Head of caudate nucleus (tissue), 42 donors: ENCODE data around the gene KRT81.

Experiments
- DNase-seq, 42 donors: peaks; one replicate each; pipeline versions ENCODE4 v3.0.0 to v3.0.0-alpha.2; 2020 to 2021; ENCODE audit warnings: mixed read lengths in 7 of 42
- intact Hi-C: fragments of 100-400 bp; cut with DNase I; formaldehyde crosslinking; loops from one replicate; pipeline ENCODE4 v1.15.0; 2022

The KRT81 gene

DNA sequence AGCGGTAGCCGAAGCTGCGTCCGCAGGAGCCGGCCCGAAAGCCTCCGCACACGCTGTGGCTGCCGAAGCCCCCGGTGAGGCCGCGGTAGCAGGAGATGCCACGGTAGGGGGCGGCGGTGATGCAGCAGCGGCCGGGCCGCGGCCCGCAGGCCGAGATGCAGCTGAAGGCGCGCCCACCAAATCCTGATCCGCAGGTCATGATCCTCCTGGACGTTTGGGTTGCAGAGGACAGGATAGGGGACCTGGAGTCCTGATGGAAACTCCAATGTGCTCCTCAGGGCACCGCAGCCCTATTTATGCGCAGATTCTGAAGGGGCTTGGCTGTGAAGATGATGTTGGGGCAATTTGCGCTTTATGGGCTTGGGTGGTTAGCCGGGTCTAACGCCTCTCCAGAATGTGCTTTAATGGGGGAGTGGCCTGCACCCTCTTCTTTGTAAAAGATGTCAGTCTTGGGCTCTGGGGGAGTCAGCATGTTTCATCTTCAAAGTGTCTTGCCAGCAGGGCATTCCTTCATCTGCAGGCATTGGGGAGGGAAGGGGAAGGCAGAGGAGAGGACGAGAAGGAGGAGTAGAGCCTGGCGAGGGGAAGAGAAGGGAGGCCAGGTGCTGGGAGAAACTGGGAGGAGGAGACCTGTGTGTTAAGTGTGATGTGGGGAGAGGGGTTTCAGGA, at the start of gene KRT81:
Gene KRT81, minus strand, starts transcription at position 268 of the 669 bp plus-strand sequence. Its CDS starts 69 bp downstream, at position 199.
- DNase-seq = peak in 3 of 42 donors; percentile 12 to 24 (median 24)
- intact Hi-C loops = no loop called here

DNA sequence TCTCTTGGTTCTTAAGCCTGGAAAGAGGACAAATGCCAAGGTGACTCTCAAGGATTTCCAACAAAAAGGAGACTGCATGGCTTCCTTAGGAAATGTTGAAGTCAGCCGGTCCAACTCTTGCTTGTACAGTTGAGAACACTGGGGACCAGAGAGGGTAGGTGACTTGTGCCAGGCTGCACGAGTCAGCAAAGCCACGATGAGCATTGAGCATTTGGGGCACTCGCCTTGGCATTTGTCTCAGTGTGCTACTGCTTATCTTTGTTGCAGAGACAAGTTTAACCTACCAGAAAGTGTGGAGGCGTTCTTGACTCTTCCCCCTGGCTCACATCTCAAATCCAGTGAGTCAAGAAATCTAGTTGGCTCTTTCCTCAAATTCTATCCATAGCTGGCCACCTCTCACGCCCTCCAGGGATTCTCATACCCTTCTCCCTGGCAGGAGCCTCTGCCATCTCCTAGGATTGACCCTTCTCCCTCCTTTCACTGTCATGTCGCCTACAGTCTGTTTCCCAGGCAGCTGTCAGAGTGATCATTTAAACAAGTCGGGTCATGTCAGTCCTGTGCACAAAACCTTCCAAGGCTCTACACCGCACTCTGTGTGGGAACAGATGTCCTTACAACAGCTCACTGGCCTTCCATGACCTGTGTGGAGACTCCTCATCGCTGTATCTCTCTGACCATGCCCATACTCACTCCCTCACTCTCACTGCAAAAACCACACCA, 47.1 kb upstream of the KRT81 start:
- intact Hi-C loops = no loop called here
- DNase-seq = no peak

DNA sequence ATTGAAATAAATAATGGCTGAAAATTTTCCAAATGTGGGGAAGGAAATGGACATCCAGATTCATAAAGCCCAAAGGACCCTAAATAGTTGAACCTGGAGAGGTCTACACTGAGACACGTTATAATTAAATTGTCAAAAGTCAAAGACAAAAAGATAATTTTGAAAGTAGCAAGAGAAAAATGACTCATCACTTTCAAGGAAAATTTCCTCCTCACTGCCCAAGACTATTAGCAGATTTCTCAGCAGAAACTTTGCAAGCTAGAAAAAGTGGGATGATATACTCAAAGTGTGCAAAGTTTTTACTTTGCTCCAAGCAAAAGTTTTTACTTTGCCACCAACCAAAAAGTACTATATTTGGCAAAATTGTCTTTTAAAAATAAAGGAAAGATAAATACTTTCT, 45.7 kb upstream of the KRT81 start:
- intact Hi-C loops = no loop called here
- DNase-seq = no peak

DNA sequence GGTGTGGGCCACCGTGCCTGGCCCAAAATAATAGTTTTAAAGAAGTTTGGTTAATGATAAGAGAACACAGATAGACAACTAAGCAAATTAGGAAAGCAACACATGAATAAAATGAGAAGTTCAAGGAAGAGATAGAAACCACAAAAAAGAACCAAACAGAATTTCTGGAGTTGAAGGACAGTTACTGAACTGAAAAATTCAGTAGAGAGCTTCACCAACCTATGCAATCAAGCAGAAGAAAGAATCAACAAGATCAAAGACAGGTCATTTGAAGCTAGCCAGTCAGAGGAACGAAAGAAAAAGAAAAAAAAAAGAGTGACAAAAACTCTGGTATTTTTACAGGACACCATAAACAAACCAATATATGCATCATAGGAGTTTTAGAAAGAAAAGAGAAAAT, 45.3 kb upstream of the KRT81 start:
- intact Hi-C loops = no loop called here
- DNase-seq = no peak

DNA sequence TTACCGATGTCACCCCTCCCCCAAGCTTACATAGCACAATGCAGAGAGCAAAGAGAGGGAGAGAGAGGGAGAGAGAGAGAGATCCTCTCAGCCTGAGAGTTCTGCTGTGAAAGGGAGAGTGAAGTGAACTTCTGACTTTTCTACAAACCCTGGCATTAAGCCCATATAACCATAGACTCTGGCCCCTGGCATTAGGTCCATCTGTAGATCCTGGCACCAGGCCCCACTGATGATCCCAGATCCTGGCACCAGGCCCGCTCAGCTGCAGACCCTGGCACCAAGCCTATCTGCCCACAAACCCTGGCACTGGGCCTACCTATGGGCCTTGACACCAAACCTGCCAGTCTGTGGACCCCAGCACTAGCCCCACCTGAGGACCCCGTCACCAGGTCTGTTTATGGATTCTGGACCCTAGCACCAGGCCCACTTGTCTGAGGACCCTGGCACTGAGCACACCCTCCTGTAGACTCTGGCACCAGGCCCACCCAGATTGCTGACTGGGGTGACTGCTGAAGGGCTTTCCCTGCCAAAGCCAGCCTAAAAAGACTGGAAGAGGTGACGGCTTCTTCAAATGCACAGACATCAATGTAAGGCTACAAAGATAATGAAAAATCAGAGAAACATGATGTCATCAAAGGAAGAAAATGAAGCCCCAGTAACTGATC, 44.4 kb upstream of the KRT81 start:
- DNase-seq = no peak
- intact Hi-C loops = no loop called here

DNA sequence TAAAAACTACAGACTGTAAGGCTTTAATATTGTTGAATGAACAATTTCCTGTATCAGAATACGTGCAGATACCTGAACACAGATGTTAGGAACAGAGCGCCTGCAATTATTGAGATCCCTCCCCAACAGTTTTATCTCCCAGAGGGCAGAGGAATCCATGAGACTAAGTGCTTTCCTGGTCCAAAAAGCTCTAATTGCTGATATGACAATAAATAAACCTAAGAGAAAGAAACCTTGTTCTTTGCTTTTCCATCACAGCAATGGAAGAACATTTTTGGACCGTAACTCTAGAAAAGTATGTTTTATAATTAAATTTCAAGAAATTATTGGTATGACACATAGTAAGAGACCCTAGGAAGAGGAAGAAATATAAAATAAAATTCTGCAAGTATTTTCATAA, 42.9 kb upstream of the KRT81 start:
- intact Hi-C loops = no loop called here
- DNase-seq = no peak

DNA sequence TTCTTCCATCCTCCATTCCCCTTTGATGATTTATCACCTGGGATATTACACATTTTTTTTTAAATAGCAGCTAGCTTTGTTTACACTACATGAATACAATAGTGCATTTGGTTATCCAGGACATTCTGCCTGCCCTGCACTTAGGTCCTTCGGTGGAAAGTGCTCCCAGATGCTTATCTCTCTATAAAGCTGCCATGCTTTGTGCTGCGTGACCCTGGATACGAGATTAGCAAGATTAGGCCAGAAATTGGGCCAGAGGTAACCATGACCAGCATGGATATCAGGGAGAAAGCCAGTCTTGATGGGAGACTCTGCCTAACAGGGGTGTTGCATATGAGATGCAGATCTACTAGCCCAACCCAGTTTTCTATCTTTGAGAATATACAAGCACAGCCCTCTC, 42.0 kb upstream of the KRT81 start:
- no peak for DNase-seq
- intact Hi-C loops = no loop called here

DNA sequence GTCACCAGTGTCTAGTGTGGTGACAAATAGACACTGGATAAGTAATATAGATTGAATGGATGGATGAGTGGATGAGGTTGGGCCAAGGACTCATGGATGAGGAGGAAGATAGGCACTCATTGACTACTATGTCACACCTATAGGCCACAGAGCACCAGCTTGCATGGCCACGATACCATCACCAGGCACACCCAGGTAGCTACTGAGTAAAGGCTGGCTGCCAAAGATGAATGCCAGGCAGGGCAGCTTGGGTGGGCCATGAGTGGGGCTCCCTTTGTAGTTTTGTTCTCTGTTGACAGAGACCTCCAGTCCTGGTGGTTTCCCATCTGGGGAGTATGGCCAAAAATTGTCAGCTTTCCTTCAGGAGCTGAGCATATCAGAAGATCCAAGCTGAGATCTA, 41.0 kb upstream of the KRT81 start:
- DNase-seq = no peak
- intact Hi-C loops = no loop called here

DNA sequence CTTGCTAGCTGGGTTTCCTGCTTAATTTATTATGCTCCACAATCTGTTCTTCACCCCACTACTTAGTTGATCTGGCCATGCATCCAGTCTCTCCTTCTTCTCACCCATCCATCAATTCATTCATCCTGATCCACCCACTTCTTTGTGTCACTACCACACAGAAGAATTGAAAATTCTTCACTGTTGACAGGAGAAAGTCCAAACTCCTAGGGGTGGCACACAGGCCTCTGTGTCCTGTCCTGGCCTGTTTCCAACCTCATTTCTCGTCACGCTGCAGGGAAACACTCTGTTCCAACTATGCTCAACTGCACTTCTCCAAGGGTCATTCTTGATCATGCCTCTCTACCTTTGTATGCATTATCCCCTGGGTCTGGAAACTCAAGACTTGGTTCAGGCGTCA, 40.5 kb upstream of the KRT81 start:
- intact Hi-C loops = no loop called here
- DNase-seq = no peak

DNA sequence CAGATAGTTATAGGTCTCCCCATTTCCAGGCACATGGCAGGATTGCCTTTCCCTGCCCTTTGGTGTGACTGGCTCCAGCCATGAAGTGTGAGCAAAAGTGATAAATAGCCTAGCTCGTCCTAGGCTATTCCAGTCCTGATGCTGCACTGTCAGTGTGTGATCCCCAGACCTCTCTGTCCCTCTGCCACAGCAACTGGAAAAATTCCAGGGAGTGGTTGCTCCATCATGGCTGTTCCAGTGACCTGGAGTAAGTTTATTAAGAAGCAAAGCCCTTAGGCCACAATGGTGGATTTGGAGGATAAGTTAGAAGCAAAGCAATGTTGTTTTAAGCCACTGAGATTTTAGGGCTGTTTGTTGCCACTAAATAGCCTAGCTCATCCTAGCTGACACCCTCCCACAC, 39.7 kb upstream of the KRT81 start:
- intact Hi-C loops = no loop called here
- no peak for DNase-seq

DNA sequence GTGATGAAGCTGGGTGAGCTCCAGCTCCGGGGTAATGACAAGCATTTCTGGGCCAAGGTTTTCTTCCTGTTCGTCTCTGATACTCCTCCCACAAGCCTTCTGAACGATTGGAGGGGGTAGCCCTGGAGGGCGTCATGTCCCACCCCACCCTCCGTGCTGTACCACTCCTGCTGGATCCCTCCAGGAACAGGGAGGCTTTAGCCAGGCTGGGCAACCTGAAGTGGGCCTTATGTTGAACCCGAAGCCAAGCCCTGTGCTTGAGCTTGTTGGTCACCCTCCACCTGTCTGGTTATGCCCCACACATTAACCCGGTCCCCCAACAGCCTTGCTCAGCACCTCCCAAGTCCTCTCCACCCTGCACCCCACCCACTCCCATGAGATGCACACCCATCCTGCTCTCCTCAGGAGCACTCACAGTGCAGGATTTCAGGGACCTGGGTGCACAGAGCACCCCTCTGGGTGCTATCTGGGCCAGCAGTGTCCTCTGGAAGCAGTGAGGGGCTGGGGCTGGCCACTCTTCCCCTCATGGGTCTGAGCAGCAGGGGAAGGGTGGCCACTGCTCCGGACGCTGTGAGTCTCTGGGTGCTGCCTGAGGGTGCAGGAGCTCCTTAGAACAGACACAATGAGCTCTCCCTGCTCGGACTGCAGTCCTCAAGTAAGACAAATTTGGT, 36.6 kb upstream of the KRT81 start:
- DNase-seq = no peak
- intact Hi-C loops = loop anchor here (5.0 kb wide), 1 partner anchor 171 kb away; no protein-coding TSS in a partner anchor

DNA sequence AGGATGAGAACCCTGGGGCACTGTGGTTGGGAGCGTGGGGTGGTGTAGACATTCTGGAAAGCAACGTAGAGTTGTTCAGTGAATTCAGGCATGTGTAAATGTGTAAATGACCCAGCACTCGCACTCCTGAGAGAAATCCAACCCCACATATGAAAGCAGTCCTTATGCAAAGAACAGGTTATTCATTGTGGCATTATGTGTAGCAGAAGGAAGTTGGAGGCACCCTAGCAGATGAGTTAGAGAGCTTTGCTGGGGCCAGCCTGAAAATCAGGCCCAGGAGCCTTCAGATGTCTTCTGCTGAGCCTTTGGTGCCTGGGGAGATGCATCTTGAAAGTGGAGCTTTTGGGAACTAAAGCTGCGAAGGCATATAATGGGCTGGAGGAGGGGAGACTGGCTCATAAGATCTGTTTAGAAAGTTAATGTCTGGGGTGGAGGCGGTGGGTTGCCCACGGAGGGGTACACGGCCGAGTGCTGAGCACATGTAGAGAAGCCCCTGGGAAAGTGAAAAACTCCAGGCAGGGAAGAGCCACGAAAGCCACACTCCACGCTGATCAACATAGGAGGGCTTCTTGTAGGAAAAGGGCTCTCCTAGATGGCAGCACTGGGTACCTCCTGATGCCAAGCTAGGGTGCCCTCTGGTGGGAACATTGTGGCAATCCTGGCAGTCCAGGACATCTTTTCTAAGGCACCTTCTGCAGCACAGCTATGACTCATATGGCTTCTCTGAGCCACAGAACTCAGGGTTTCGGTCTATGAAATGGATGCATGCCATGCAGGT, 35.9 kb upstream of the KRT81 start:
- DNase-seq = peak; percentile 62 to 94 (median 84)
- intact Hi-C loops = loop anchor here (5.0 kb wide), 1 partner anchor 170 kb away; no protein-coding TSS in a partner anchor

DNA sequence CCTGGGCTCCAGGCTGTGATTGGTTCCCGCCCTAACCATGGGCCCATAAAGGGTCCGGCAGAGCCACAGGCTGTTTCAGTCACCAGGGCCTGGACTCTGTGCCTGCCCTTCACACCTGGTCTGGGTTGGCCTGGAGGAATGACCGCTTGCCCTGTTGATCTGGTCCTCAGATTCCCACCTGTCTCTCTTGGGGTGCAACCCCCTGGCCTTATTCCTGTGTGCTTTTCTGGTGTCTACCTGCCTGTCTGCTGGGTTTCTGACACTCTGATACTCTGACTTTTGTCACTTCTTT, 32.8 kb upstream of the KRT81 start:
- DNase-seq = peak in 1 of 42 donors; percentile 16
- intact Hi-C loops = no loop called here

DNA sequence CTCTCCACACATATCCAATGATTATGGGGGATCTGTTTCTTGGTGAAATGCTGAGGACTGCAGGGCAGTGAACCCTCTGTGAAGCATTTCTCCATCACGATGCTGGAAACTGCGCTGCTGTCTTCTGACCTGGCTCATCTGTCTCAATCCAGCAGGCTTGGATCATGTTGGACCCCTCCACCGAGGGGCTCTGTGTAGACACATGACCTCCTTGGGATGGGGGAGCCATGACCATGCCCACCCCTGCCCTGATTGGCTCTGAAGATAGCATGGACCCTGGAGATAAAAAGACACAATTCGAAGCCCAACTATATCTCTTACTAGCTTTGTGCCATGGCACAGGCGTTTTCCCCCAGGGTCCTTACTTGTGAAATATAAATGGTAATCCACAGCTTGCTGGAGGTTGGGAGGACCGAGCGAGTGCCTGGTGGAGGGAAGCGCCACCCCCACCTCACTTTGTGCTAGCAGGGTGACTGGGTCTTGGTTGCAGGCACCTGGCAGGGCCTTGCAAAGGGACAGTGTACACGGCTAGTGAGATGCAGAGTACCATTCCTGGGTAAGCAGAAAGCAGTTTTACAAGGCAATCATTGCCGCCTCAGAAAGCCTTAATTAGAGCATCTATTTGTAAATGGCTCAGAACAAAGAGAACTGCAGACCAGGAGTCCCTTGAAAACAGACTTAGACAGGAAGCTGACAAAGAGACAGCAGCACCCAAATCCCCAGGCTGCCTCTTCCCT, 32.2 kb upstream of the KRT81 start:
- peak in 1 of 42 donors; percentile 19 for DNase-seq
- intact Hi-C loops = no loop called here

DNA sequence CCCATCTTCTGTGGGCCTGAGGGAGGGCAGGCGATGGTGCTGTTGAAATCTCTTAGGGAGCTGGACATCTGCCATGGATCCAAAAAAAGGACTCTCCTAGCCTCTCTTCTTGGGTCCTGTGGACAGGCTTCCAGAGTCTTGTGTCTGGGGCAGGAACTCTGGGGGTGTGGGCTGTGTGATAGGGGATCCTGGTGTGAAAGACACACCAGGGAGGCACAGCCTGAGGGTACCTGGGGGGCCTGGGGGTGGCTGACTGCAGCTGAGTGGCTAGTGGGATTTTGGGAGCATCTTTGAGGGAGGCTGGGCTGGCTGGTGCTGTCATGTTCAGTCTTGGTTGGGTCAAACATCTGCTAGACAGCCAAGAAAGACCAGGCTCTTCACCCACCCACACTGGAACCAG, 31.7 kb upstream of the KRT81 start:
- DNase-seq = no peak
- intact Hi-C loops = no loop called here

DNA sequence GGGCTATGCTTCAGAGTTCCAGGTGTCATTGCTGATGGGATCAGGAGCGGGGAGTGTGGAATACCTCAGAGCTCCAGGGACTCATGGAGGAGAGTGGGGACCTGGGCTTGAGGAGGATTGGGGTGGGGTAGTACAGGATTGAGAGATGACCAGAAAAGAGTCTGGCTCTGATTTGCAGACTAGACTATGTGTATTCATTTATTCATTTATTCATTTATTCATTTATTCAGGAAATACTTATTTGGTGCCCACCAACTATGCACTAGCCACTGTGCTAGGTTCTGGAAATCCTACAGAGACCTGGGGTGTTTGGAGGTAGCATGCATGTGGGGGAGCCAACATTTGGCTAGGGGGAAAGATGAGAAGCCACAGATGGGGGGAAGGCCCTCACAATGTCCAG, 30.7 kb upstream of the KRT81 start:
- intact Hi-C loops = no loop called here
- no peak for DNase-seq

DNA sequence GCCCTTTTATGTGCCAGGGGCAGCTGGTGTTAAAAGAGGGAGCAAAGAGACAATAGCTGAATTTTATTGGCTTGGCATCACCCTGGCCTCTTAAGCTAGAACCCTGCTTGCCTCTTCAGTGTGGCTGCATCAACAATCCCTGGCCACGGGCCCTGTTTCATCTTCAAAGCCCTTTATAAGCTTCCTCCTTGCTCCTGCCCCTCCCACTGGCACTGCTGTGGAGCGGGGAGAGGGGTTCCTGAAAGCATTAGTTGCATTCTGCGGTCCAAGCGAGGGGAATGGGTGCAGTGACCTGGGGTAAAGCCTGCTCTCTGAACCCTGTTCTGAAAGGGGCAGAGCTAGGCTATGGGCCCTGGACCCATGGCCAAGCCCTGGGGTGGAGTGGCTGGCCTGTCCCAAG, 30.1 kb upstream of the KRT81 start:
- intact Hi-C loops = no loop called here
- peak in 33 of 42 donors; percentile 12 to 70 (median 44) for DNase-seq

DNA sequence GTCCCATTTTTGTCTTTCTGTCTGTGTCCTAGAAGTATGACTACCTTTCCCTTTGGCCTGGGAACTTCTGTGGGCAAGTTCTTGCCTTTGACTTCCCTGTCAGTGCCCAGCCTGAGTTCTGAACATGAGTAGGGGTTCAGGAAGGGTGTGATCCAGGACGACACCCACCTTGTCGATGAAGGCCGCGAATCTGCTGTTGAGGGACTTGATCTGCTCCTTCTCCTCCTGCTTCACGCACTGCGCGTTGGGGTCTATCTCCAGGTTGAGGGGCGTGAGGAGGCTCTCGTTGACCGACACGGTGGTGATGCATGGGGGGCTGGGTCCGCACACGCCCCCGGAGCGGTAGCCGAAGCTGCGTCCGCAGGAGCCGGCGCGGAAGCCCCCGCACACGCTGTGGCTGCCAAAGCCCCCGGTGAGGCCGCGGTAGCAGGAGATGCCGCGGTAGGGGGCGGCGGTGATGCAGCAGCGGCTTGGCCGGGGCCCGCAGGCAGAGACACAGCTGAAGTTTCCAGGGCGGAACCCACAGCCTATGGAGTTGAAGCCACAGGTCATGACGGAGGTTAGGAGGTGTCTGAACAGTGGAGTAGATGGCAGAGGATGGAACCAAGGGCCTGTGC, 29.6 kb upstream of the KRT81 start, which contains the start of gene KRT83:
Gene KRT83, minus strand, starts transcription at position 615 of the 617 bp plus-strand sequence. Its CDS starts 63 bp downstream, at position 552.
- no peak for DNase-seq
- intact Hi-C loops = no loop called here
